Fibroblast of lung (primary cell): ENCODE data around the gene KIF20A.

Experiments used
- CTCF ChIP-seq, 2 donors: IDR thresholded peaks in 1 of 2; conservative IDR thresholded peaks in 1 of 2; 1 replicate in 1 of 2; 2 replicates in 1 of 2; pipeline ENCODE4 v1.5.1; 2011 to 2012; ENCODE audit warnings: low read length in 2 of 2, control low read depth in 1 of 2, inconsistent platforms in 1 of 2, low read depth in 1 of 2, mild to moderate bottlenecking in 1 of 2
- EZH2 ChIP-seq: IDR thresholded peaks from 2 replicates; pipeline ENCODE4 v1.5.1; 2012; ENCODE audit warnings: low read length, control low read depth, mild to moderate bottlenecking; ENCODE audit errors: missing control alignments

- TF ChIP-seq CTCF (conservative IDR thresholded peaks at IDR 0.05 in 1 of 2, IDR thresholded peaks at IDR 0.05 in 1 of 2; ENCODE audit: low read depth in 1 of 2, low read length in 2 of 2) (no peak), EZH2 (no peak)
Observed at GRCh38 chr5:138138949-138139780, 39.7 kb upstream of the KIF20A start, which contains the start of gene NME5.
